GM18505 (cell line): ENCODE results near the gene DNAH2.
A peak's percentile ranks its signal among the peaks of the same experiment; 100 is the strongest.

Experiments used
- ATAC-seq: cut with Tn5 transposase; IDR thresholded peaks from one replicate; pipeline ENCODE4 v1.9.1; 2021; ENCODE audit not compliant: unreplicated experiment
- POLR2A ChIP-seq: IDR thresholded peaks from 4 replicates; pipeline ENCODE4 v1.6.1; 2011; ENCODE audit warnings: borderline replicate concordance; ENCODE audit not compliant: insufficient read depth, insufficient read length; ENCODE audit errors: extremely low read depth

The DNAH2 gene

GRCh38 chr17:7834542-7834956, 117.0 kb downstream of the DNAH2 start:
- no peak for ATAC-seq
- TF ChIP-seq POLR2A: no peak

GRCh38 chr17:7834957-7835813, 117.6 kb downstream of the DNAH2 start:
- peak; percentile 50 for ATAC-seq

GRCh38 chr17:7835814-7836595, 118.5 kb downstream of the DNAH2 start:
- peak; percentile 44 for TF ChIP-seq POLR2A
- peak; percentile 33 for ATAC-seq

More at GRCh38 chr17:7834957-7835813, 117.6 kb downstream of the DNAH2 start:
- TF ChIP-seq POLR2A: no peak

DNA sequence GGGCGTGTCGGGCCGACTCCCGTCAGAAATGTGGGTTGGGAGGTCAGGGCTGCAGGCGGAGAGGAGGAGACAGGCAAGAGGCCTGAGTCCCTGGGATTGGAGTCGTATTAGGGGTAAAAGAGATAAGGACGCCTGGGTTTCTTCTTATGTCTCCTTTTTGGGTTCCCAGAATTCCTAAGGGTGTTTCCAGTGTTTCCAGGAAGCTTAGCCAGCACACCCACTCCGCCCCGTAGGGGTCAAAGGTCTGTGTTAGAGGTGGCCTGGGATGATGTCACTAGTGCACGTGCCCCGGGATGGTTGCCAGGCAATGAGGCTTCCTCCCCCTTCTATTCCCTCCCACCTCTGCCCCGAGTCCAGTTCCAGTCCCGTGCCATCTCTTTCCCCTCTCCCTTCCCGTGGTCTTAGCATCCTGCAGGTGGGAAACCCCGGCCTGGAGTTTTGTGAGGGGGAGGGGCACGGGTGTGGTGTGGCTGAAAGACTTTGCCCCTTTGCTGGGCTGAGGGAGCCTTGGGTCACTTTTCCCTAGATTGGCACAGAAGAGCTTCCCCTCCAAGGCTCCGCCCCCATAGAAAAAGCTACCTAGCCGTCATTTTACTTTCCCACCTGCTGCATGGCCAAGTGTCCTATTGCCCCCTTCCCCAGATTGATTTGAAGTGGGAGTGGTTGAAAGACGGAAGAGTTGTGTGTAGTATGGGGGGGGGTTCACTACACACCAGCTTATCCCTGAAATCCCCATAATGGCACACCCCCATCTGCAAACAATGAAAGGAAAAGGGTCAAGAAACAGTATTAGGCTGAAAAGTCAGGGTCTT, 119.3 kb downstream of the DNAH2 start:
- no peak for ATAC-seq
- TF ChIP-seq POLR2A: no peak

- ATAC-seq: no peak
- no peak for TF ChIP-seq POLR2A
Measured at GRCh38 chr17:7837408-7838088, 120.0 kb downstream of the DNAH2 start.

GRCh38 chr17:7838090-7839075, 120.8 kb downstream of the DNAH2 start:
- no peak for TF ChIP-seq POLR2A
- no peak for ATAC-seq

DNA sequence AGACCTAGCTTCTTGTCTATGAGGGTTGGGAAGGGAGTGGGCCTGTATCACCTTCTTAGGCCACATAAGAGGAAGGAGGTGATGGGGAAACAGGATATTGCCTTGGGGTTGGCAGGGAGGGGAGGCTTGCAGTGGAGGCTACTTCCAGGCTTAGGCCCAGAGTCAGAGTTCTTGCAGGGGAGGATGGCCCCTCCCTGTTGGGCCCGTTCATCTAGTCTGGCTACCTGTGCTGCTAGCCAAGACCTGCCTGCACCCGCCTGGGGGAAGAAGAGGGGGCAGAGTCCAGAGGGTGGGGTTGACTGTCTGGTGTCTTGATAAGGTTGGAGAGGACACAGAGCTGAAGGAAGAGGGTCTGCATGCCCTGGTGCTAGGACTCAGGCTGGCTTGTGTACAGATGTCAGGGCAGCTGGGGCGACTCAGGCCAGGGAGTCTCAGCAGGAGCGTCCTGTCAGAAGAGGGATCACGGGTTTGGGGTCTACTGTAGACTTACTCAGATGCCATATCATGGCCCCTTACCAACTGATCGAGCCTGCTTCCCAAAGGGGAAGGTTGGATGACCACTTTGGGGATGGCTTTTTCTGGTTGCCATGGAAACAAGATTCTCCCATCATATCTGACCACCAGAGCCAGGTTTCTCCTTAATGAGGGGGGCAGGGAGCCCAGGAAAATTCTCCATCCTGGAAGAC, 121.8 kb downstream of the DNAH2 start:
- TF ChIP-seq POLR2A: no peak

DNA sequence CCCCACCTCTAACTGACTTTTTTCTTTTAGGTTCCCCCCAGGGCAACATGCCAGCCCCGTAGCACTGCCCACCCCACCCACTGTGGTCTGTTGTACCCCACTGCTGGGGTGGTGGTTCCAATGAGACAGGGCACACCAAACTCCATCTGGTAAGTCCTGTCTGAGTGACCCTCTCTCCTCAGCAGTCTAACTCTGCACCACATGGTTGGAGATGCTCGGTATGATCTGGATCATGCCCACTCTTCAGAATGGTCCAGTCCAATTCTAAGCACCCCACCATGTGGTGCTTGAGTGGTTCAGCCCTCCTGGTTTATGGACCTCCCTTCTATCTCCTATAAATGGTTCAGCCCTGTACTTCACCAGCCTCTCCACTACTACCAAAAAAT, 122.3 kb downstream of the DNAH2 start:
- no peak for TF ChIP-seq POLR2A
- ATAC-seq: no peak

More for the DNA sequence above, 121.8 kb downstream of the DNAH2 start:
- no peak for ATAC-seq

- no peak for TF ChIP-seq POLR2A
- no peak for ATAC-seq
Measured at GRCh38 chr17:7840441-7840840, 122.9 kb downstream of the DNAH2 start.

DNA sequence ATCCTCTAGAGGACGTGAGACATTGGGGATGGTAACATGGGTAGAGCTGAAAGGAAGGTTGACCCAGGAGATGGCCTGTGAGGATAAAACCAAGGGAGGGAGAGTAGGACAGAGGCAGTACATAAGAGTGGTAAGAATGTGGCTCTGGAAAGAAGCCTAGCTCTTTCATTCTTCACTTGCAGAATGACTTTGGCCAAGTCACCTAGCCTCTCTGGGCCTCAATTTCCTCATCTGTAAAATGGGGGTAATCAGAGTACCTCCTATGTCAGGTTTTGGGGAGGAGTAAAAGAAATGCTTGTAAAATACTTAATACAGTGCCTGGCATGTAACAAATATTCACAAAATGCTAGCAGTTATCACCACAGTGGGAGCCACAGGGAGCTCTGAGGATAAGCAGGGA, 123.3 kb downstream of the DNAH2 start:
- TF ChIP-seq POLR2A: no peak
- ATAC-seq: no peak

- TF ChIP-seq POLR2A: peak; percentile 38
- peak; percentile 9 for ATAC-seq
Measured at GRCh38 chr17:7841396-7841914, 123.9 kb downstream of the DNAH2 start.

DNA sequence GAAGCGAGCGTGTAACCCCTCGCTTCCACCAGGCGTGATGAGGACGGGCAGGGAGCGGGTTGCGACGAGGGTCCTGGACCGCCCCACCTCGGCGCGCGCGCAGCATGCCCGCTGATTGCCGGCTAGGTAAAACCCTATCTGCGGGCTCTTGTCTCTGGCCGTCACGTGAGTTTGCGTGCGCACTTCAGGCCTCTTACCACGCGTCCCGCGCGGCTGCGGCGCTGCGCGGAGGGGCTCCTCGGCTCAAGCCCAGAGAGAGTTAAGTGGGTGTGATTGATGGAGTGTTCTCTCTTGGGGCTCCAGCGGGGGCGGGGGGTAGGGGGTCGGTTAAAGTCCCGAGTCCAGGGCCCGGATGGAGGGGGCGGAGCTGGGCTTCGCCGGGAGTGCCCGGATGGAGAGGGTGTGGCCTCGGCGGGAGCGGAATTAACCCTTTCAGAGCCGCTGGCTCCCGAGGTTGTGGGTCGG, 124.4 kb downstream of the DNAH2 start:
- TF ChIP-seq POLR2A: no peak
- peak; percentile 20 for ATAC-seq
